Measurements from ENCODE around the gene PACS2. TPM values are rescaled to one million over a fixed set of nuclear protein-coding genes. Genes with fewer than 3 reads are reported as not detected.

Gene PACS2
- total RNA-seq, 1 donor from 2014 or later = 64.0 TPM

GRCh38 chr14:105422695-105423487, 108.3 kb downstream of the PACS2 start:
- H3K4me3 ChIP-seq = peak overlapping the region; percentile 82
- DNase-seq = no peak
- intact Hi-C loops (cut with micrococcal nuclease) = no loop called here
- TF ChIP-seq CTCF (IDR thresholded peaks at IDR 0.05; ENCODE audit: borderline replicate concordance) = no peak
- peak overlapping the region; percentile 87 for H3K27ac ChIP-seq (replicated peaks)
- H3K27me3 ChIP-seq (ENCODE audit: low read depth) = no peaks in the 10 kb centered on the region
- H3K36me3 ChIP-seq = peaks cover 6% of the 10 kb centered on the region
- H3K9me3 ChIP-seq (replicated peaks) = peaks cover 6% of the 10 kb centered on the region
- peaks cover 57% of the 10 kb centered on the region for H3K4me1 ChIP-seq

- Histone ChIP-seq H3K27ac (replicated peaks) (peak overlapping the region; percentile 87), H3K9me3 (replicated peaks) (peaks cover 6% of the 10 kb centered on the region), H3K4me1 (peaks cover 55% of the 10 kb centered on the region), H3K36me3 (peaks cover 6% of the 10 kb centered on the region), H3K4me3 (no peak overlapping the region), H3K27me3 (ENCODE audit: low read depth) (no peaks in the 10 kb centered on the region)
- TF ChIP-seq CTCF (IDR thresholded peaks at IDR 0.05; ENCODE audit: borderline replicate concordance) = no peak
- intact Hi-C loops (cut with micrococcal nuclease) = no loop called here
- DNase-seq = no peak
These were observed 109.1 kb downstream of the PACS2 start for GRCh38 chr14:105423488-105424195.

- H3K9me3 ChIP-seq (replicated peaks) = peaks cover 6% of the 10 kb centered on the region
- no peak for TF ChIP-seq CTCF (IDR thresholded peaks at IDR 0.05; ENCODE audit: borderline replicate concordance)
- H3K27me3 ChIP-seq (ENCODE audit: low read depth) = no peaks in the 10 kb centered on the region
- H3K27ac ChIP-seq (replicated peaks) = no peak overlapping the region
- peaks cover 52% of the 10 kb centered on the region for H3K4me1 ChIP-seq
- peaks cover 6% of the 10 kb centered on the region for H3K36me3 ChIP-seq
- intact Hi-C loops (cut with micrococcal nuclease) = no loop called here
- DNase-seq = no peak
- no peak overlapping the region for H3K4me3 ChIP-seq
These were observed 110.3 kb downstream of the PACS2 start for GRCh38 chr14:105424861-105425260.

- peaks cover 6% of the 10 kb centered on the region for H3K36me3 ChIP-seq
- no peaks in the 10 kb centered on the region for H3K27me3 ChIP-seq (ENCODE audit: low read depth)
- no peak overlapping the region for H3K27ac ChIP-seq (replicated peaks)
- TF ChIP-seq CTCF (IDR thresholded peaks at IDR 0.05; ENCODE audit: borderline replicate concordance) = no peak
- H3K4me1 ChIP-seq = peaks cover 53% of the 10 kb centered on the region
- DNase-seq = no peak
- intact Hi-C loops (cut with micrococcal nuclease) = no loop called here
- no peak overlapping the region for H3K4me3 ChIP-seq
- H3K9me3 ChIP-seq (replicated peaks) = peaks cover 6% of the 10 kb centered on the region
These were observed 111.3 kb downstream of the PACS2 start for GRCh38 chr14:105425823-105426247.

- H3K4me3 ChIP-seq = no peak overlapping the region
- H3K36me3 ChIP-seq = peaks cover 6% of the 10 kb centered on the region
- no peak overlapping the region for H3K27ac ChIP-seq (replicated peaks)
- TF ChIP-seq CTCF (IDR thresholded peaks at IDR 0.05; ENCODE audit: borderline replicate concordance) = no peak
- peaks cover 12% of the 10 kb centered on the region for H3K9me3 ChIP-seq (replicated peaks)
- intact Hi-C loops (cut with micrococcal nuclease) = no loop called here
- no peak for DNase-seq
- H3K27me3 ChIP-seq (ENCODE audit: low read depth) = no peaks in the 10 kb centered on the region
- H3K4me1 ChIP-seq = peaks cover 48% of the 10 kb centered on the region
These were observed 112.0 kb downstream of the PACS2 start for GRCh38 chr14:105426416-105427130.
